H1 (cell line): ENCODE data around the gene B9D2. TPM values are rescaled to one million over a fixed set of nuclear protein-coding genes. Genes with fewer than 3 reads are reported as not detected.
A peak's percentile ranks its signal among the peaks of the same experiment; 100 is the strongest.

Experiments
- CTCF ChIA-PET: fragments of 300-600 bp; sonication (Branson Sonifier 250); formaldehyde crosslinking; loops from one replicate; lab custom pipeline; 2021; ENCODE audit not compliant: partially characterized antibody; lab: Charles Lee
- POLR2A ChIA-PET: fragments of 300-600 bp; sonication (Branson Sonifier 250); formaldehyde crosslinking; loops from one replicate; lab custom pipeline; 2021; ENCODE audit warnings: inconsistent platforms; ENCODE audit not compliant: partially characterized antibody; lab: Charles Lee
- DNase-seq, 2 experiments: peaks; one replicate each; pipeline versions ENCODE4 v3.0.0 to v3.0.0-alpha.2; 2010 to 2022; ENCODE audit warnings: low spot score in 2 of 2, low read depth in 1 of 2, mixed read lengths in 1 of 2
- FAIRE-seq: peaks from 2 replicates; lab custom pipeline; 2011; peaks lifted over from hg19 to GRCh38; lab: Jason Lieb, UNC
- H2AFZ ChIP-seq: 2 replicates; pipeline ENCODE4 v1.8.1; 2012; ENCODE audit warnings: low read length, inconsistent platforms
- H2AK5ac ChIP-seq: 2 replicates; pipeline ENCODE4 v1.6.1; 2013; ENCODE audit warnings: low read depth, low read length
- H2BK120ac ChIP-seq: replicated peaks from 2 replicates; pipeline ENCODE3; 2013; ENCODE audit warnings: low read depth, low read length, inconsistent platforms
- H2BK12ac ChIP-seq: 2 replicates; pipeline ENCODE4 v1.6.1; 2013; ENCODE audit warnings: low read depth, low read length
- H2BK15ac ChIP-seq: 2 replicates; pipeline ENCODE4 v1.6.1; 2013; ENCODE audit warnings: low read length
- H2BK20ac ChIP-seq: 2 replicates; pipeline ENCODE4 v1.6.1; 2013; ENCODE audit warnings: low read length
- H2BK5ac ChIP-seq: 2 replicates; pipeline ENCODE4 v1.6.1; 2013; ENCODE audit warnings: low read depth, low read length
- H3K14ac ChIP-seq: 2 replicates; pipeline ENCODE4 v1.6.1; 2013; ENCODE audit warnings: inconsistent platforms; ENCODE audit not compliant: insufficient read length
- H3K18ac ChIP-seq: 2 replicates; pipeline ENCODE4 v1.6.1; 2013; ENCODE audit warnings: low read length; ENCODE audit errors: extremely low read depth
- H3K23ac ChIP-seq: 2 replicates; pipeline ENCODE4 v1.6.1; 2013; ENCODE audit warnings: inconsistent platforms; ENCODE audit not compliant: insufficient read length
- H3K23me2 ChIP-seq: 2 replicates; pipeline ENCODE4 v1.6.1; 2013; ENCODE audit warnings: low read depth, low read length
- H3K27ac ChIP-seq: 2 replicates; pipeline ENCODE4 v1.6.1; 2011; ENCODE audit warnings: low read depth, low read length, inconsistent platforms
- H3K27me3 ChIP-seq, 4 experiments: replicated peaks in 1 of 4; 1 replicate in 1 of 4; 2 replicates in 3 of 4; pipeline versions ENCODE4 v1.6.1 to v1.8.1; 2011 to 2013; ENCODE audit warnings: low read length in 3 of 4, mild to moderate bottlenecking in 3 of 4, inconsistent platforms in 2 of 4, mixed read lengths in 2 of 4, moderate library complexity in 1 of 4; ENCODE audit not compliant: control insufficient read depth in 3 of 4, insufficient read depth in 3 of 4; ENCODE audit errors: extremely low read depth in 1 of 4
- H3K36me3 ChIP-seq, 4 experiments: 2 replicates each; pipeline versions ENCODE4 v1.6.1 to v1.8.1; 2011 to 2013; ENCODE audit warnings: mild to moderate bottlenecking in 4 of 4, low read length in 3 of 4, moderate library complexity in 2 of 4, control low read depth in 1 of 4, inconsistent platforms in 1 of 4; ENCODE audit not compliant: insufficient read depth in 4 of 4, control insufficient read depth in 2 of 4
- H3K4ac ChIP-seq: replicated peaks from 2 replicates; pipeline ENCODE3; 2013; ENCODE audit warnings: low read length, low read depth, mixed read lengths, inconsistent platforms; ENCODE audit not compliant: insufficient read length
- H3K4me1 ChIP-seq, 4 experiments: replicated peaks in 1 of 4; 1 replicate in 1 of 4; 2 replicates in 3 of 4; pipeline versions ENCODE4 v1.6.1 to v1.8.1; 2011 to 2013; ENCODE audit warnings: low read length in 3 of 4, inconsistent platforms in 2 of 4, mixed read lengths in 1 of 4; ENCODE audit not compliant: insufficient read depth in 4 of 4, control insufficient read depth in 3 of 4
- H3K4me2 ChIP-seq, 2 experiments: 2 replicates each; pipeline versions ENCODE4 v1.6.1 to v1.8.1; 2011 to 2013; ENCODE audit warnings: low read depth in 2 of 2, low read length in 2 of 2, control low read depth in 1 of 2, inconsistent platforms in 1 of 2, mild to moderate bottlenecking in 1 of 2; ENCODE audit not compliant: insufficient read depth in 1 of 2
- H3K4me3 ChIP-seq, 4 experiments: fragments of 200-600, 300-600 bp in 1 of 4; sonication (generic), shearing (Covaris generic), sonication (Bioruptor Twin) in 1 of 4; 2 replicates each; pipeline versions ENCODE4 v1.5.1 to v1.8.1; 2011 to 2016; ENCODE audit warnings: low read length in 4 of 4, low read depth in 3 of 4, control low read depth in 2 of 4, inconsistent platforms in 2 of 4, mild to moderate bottlenecking in 2 of 4, mixed read lengths in 1 of 4, moderate library complexity in 1 of 4; ENCODE audit not compliant: insufficient read depth in 2 of 4; ENCODE audit errors: extremely low read depth in 1 of 4
- H3K56ac ChIP-seq: replicated peaks from 2 replicates; pipeline ENCODE3; 2013; ENCODE audit warnings: low read depth, mild to moderate bottlenecking, mixed read lengths, low read length, inconsistent platforms; ENCODE audit not compliant: insufficient read length
- H3K79me1 ChIP-seq: 2 replicates; pipeline ENCODE4 v1.6.1; 2013; ENCODE audit warnings: low read depth, low read length, control low read depth
- H3K79me2 ChIP-seq, 2 experiments: 2 replicates each; pipeline versions ENCODE4 v1.6.1 to v1.8.1; 2012 to 2013; ENCODE audit warnings: low read length in 2 of 2, mild to moderate bottlenecking in 2 of 2, inconsistent platforms in 1 of 2; ENCODE audit not compliant: insufficient read depth in 2 of 2, control insufficient read depth in 1 of 2
- H3K9ac ChIP-seq, 4 experiments: replicated peaks in 1 of 4; 1 replicate in 1 of 4; 2 replicates in 3 of 4; pipeline versions ENCODE4 v1.6.1 to v1.8.1; 2011 to 2013; ENCODE audit warnings: low read depth in 3 of 4, low read length in 3 of 4, control low read depth in 2 of 4, mild to moderate bottlenecking in 2 of 4, moderate library complexity in 2 of 4, inconsistent platforms in 1 of 4; ENCODE audit errors: extremely low read depth in 1 of 4
- H3K9me3 ChIP-seq, 2 experiments: 2 replicates each; pipeline versions ENCODE4 v1.6.1 to v1.8.1; 2012 to 2013; ENCODE audit warnings: mild to moderate bottlenecking in 2 of 2, moderate library complexity in 2 of 2, control low read depth in 1 of 2, inconsistent platforms in 1 of 2, low read depth in 1 of 2, low read length in 1 of 2, mixed read lengths in 1 of 2; ENCODE audit not compliant: insufficient read depth in 2 of 2
- H4K20me1 ChIP-seq, 2 experiments: replicated peaks in 1 of 2; 2 replicates each; pipeline versions ENCODE3 to v1.8.1; 2011 to 2013; ENCODE audit warnings: inconsistent platforms in 2 of 2, low read length in 2 of 2, mild to moderate bottlenecking in 1 of 2; ENCODE audit not compliant: insufficient read depth in 2 of 2, control insufficient read depth in 1 of 2
- H4K5ac ChIP-seq: 2 replicates; pipeline ENCODE4 v1.6.1; 2013; ENCODE audit warnings: low read length, low read depth, mixed read lengths, inconsistent platforms; ENCODE audit not compliant: insufficient read length
- H4K8ac ChIP-seq: 2 replicates; pipeline ENCODE4 v1.8.0; 2013; ENCODE audit warnings: mild to moderate bottlenecking, moderate library complexity, low read length, inconsistent platforms; ENCODE audit not compliant: insufficient read depth; ENCODE audit errors: extremely low read depth
- H4K91ac ChIP-seq: replicated peaks from 2 replicates; pipeline ENCODE3; 2013; ENCODE audit warnings: low read length, mixed read lengths, inconsistent platforms; ENCODE audit not compliant: insufficient read length
- PHF8 ChIP-seq: fragments of 200-600 bp; sonication (generic); conservative IDR thresholded peaks from 2 replicates; pipeline ENCODE4 v1.7.1; 2012; ENCODE audit warnings: low read depth, mild to moderate bottlenecking, inconsistent platforms, low read length, moderate library complexity
- RAD21 ChIP-seq, 2 experiments: IDR thresholded peaks in 1 of 2; conservative IDR thresholded peaks in 1 of 2; 2 replicates each; pipeline ENCODE4 v1.6.1; 2011; ENCODE audit warnings: low read depth in 2 of 2, low read length in 2 of 2, improper control_type of control experiment in 1 of 2, inconsistent platforms in 1 of 2, mild to moderate bottlenecking in 1 of 2, moderate library complexity in 1 of 2
- TCF12 ChIP-seq: IDR thresholded peaks from 2 replicates; pipeline ENCODE4 v1.6.1; 2011; ENCODE audit warnings: low read depth, mild to moderate bottlenecking, low read length
- WGBS, 2 experiments: shearing (Covaris generic) in 1 of 2; methylation state at CpG; one replicate each; pipeline versions ENCODE4 v1.1.6 to v1.1.7; 2013 to 2015; ENCODE audit warnings: low lambda C conversion rate in 2 of 2, mixed read lengths in 2 of 2, inconsistent platforms in 1 of 2, low coverage in 1 of 2, missing lambda C conversion rate in 1 of 2; ENCODE audit not compliant: insufficient replicate concordance in 2 of 2, insufficient coverage in 1 of 2, insufficient read length in 1 of 2; ENCODE audit errors: extremely low coverage in 1 of 2, missing lambda C conversion rate in 1 of 2; 5-methylcytosine and 5-hydroxymethylcytosine counted together
- polyA plus RNA-seq, 7 experiments: library from polyadenylated mRNA; depleted of rRNA in 3 of 7; stranded (reverse) in 5 of 7; unstranded in 2 of 7; fragments of >200 nt in 5 of 7; fragments of 200-250 nt in 2 of 7; gene quantifications; 1 replicate in 5 of 7; 2 replicates in 1 of 7; 4 replicates in 1 of 7; pipeline versions ENCODE4 v1.2.1 to v1.2.3, GENCODE V29; 2011 to 2013; ENCODE audit warnings: missing spikeins in 2 of 7, mixed read lengths in 2 of 7
- total RNA-seq: library from RNA; stranded (reverse); fragmentation: NEBNext Ultra II Directional; extraction: Animal tissue kit (Norgen Biotek cat#: 25700); gene quantifications from 2 replicates; pipeline ENCODE4 v1.2.1, GENCODE V29; 2021
- TF ChIP-seq, protein P1 (sequence below), 3 experiments: IDR thresholded peaks; 1 replicate in 2 of 3; 2 replicates in 1 of 3; pipeline versions ENCODE4 v1.5.1 to v1.6.1; 2011; ENCODE audit warnings: low read length in 3 of 3, mild to moderate bottlenecking in 3 of 3, inconsistent platforms in 2 of 3, low read depth in 1 of 3, moderate library complexity in 1 of 3; ENCODE audit not compliant: insufficient read depth in 1 of 3; ENCODE audit errors: control extremely low read depth in 1 of 3

The B9D2 gene
- total and polyA plus RNA-seq, 2 of the 8 experiments (the other 6 are each of a cell fraction or from before 2014, with no cell fraction given): 4.9 to 6.3 TPM

- 84% methylated on average over 4 of the region's 4 CpGs; no CpG with 5 or more reads in 1 of the 2 experiments for WGBS, 2 experiments
- Histone ChIP-seq H2BK12ac (no peak overlapping the region), H3K23ac (no peak overlapping the region), H3K79me1 (no peaks in the 10 kb centered on the region), H3K4me1 (peaks cover 0 to 5% (median 1%) of the 10 kb centered on the region in 4 experiments; a peak in 5 of 7 replicates), H3K18ac (no peak overlapping the region), H3K36me3 (peaks cover 0 to 5% (median 2%) of the 10 kb centered on the region in 4 experiments; a peak in 4 of 8 replicates), H3K56ac (no peak overlapping the region), H3K4me3 (no peak overlapping the region), H3K27ac (no peak overlapping the region), H3K14ac (no peak overlapping the region), H4K8ac (no peak overlapping the region), H3K4ac (no peak overlapping the region), H4K20me1 (peaks cover 0 to 5% of the 10 kb centered on the region in 2 experiments), H2BK120ac (no peak overlapping the region), H2BK5ac (no peak overlapping the region), H3K23me2 (no peaks in the 10 kb centered on the region), H2AFZ (no peak overlapping the region), H3K27me3 (no peaks in the 10 kb centered on the region), H3K9me3 (no peaks in the 10 kb centered on the region), H3K79me2 (no peaks in the 10 kb centered on the region), H4K5ac (no peak overlapping the region), H2AK5ac (no peak overlapping the region), H2BK20ac (no peak overlapping the region), H3K9ac (no peak overlapping the region), H3K4me2 (no peak overlapping the region), H2BK15ac (no peak overlapping the region), H4K91ac (no peak overlapping the region)
- DNase-seq (no peak), FAIRE-seq (no peak)
- CTCF ChIA-PET: interaction anchor here (0.6 to 4.9 kb wide), 12 partner anchors 9 to 162 kb away, joined by 3 to 34 read pairs (median 4); partner anchors contain the start of gene B3GNT8
- TF ChIP-seq, protein P1, sequence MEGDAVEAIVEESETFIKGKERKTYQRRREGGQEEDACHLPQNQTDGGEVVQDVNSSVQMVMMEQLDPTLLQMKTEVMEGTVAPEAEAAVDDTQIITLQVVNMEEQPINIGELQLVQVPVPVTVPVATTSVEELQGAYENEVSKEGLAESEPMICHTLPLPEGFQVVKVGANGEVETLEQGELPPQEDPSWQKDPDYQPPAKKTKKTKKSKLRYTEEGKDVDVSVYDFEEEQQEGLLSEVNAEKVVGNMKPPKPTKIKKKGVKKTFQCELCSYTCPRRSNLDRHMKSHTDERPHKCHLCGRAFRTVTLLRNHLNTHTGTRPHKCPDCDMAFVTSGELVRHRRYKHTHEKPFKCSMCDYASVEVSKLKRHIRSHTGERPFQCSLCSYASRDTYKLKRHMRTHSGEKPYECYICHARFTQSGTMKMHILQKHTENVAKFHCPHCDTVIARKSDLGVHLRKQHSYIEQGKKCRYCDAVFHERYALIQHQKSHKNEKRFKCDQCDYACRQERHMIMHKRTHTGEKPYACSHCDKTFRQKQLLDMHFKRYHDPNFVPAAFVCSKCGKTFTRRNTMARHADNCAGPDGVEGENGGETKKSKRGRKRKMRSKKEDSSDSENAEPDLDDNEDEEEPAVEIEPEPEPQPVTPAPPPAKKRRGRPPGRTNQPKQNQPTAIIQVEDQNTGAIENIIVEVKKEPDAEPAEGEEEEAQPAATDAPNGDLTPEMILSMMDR (IDR thresholded peaks at IDR 0.05; ENCODE audit: control extremely low read depth in 1 of 3, insufficient read depth in 1 of 3, low read depth in 1 of 3, low read length in 3 of 3): peak in 2 of 3 experiments; percentile 16 to 49; a peak in 2 of 4 replicates
- TF ChIP-seq TCF12: no peak
- TF ChIP-seq RAD21 (IDR thresholded peaks at IDR 0.05 in 1 of 2, conservative IDR thresholded peaks at IDR 0.05 in 1 of 2; ENCODE audit: low read depth in 2 of 2, low read length in 2 of 2): peak; percentile 13 to 47; a peak in 2 of 4 replicates
- TF ChIP-seq PHF8: no peak
- POLR2A ChIA-PET: interaction anchor here (0.6 to 3.3 kb wide), 10 partner anchors 8 to 113 kb away, joined by 3 to 13 read pairs (median 4); partner anchors contain the start of genes B3GNT8 and DMAC2
Measured at GRCh38 chr19:41408256-41408655, 44.3 kb upstream of the B9D2 start.
